SK-N-SH treated with all-trans-retinoic acid at 6 μM for 48 hours (cell line): ENCODE measurements around the gene RBM47.

Experiments used
- ATAC-seq: fragments of 200-7000 bp; cut with Tn5 transposase; 3 replicates; pipeline ENCODE4 v1.9.1; 2020; ENCODE audit warnings: mild to moderate bottlenecking, moderate library complexity
- ARNTL ChIP-seq: fragments of 450-650 bp; formaldehyde crosslinking; IDR thresholded peaks from 2 replicates; pipeline ENCODE4 v1.5.0; 2020; ENCODE audit warnings: low read depth, mild to moderate bottlenecking, moderate library complexity, borderline replicate concordance
- BACH2 ChIP-seq: fragments of 250-450 bp; sonication (Bioruptor Pico); IDR thresholded peaks from 2 replicates; pipeline ENCODE4 v1.9.0; 2021; ENCODE audit warnings: mild to moderate bottlenecking, borderline replicate concordance
- ESRRG ChIP-seq: fragments of 250-450 bp; sonication (Bioruptor Pico); IDR thresholded peaks from 2 replicates; pipeline ENCODE4 v1.6.1; 2021; ENCODE audit warnings: mild to moderate bottlenecking
- OSR1 ChIP-seq: fragments of 250-450 bp; sonication (Bioruptor Pico); IDR thresholded peaks from 2 replicates; pipeline ENCODE4 v1.8.0; 2022; ENCODE audit warnings: moderate library complexity, mild to moderate bottlenecking, inconsistent platforms
- PATZ1 ChIP-seq: fragments of 250-450 bp; sonication (Bioruptor Pico); IDR thresholded peaks from 2 replicates; pipeline ENCODE4 v1.8.0; 2020; ENCODE audit warnings: mild to moderate bottlenecking, moderate library complexity, borderline replicate concordance
- POU6F1 ChIP-seq: fragments of 250-450 bp; sonication (Bioruptor Pico); IDR thresholded peaks from 2 replicates; pipeline ENCODE4 v1.8.0; 2021; ENCODE audit warnings: low read depth, mild to moderate bottlenecking, moderate library complexity, borderline replicate concordance
- PPARA ChIP-seq: fragments of 250-450 bp; sonication (Bioruptor Pico); IDR thresholded peaks from 2 replicates; pipeline ENCODE4 v1.5.0; 2020; ENCODE audit warnings: mild to moderate bottlenecking, borderline replicate concordance
- RARB ChIP-seq: fragments of 250-450 bp; sonication (Bioruptor Pico); IDR thresholded peaks from 2 replicates; pipeline ENCODE4 v1.8.0; 2021; ENCODE audit warnings: mild to moderate bottlenecking, moderate library complexity
- SNAI2 ChIP-seq: fragments of 250-450 bp; sonication (Bioruptor Pico); IDR thresholded peaks from 2 replicates; pipeline ENCODE4 v1.5.0; 2020; ENCODE audit warnings: mild to moderate bottlenecking, moderate library complexity
- TCF4 ChIP-seq: fragments of 250-450 bp; sonication (Bioruptor Pico); IDR thresholded peaks from 2 replicates; pipeline ENCODE4 v1.8.0; 2021; ENCODE audit warnings: mild to moderate bottlenecking, moderate library complexity, borderline replicate concordance
- TOX ChIP-seq: fragments of 250-450 bp; sonication (Bioruptor Pico); IDR thresholded peaks from 2 replicates; pipeline ENCODE4 v1.8.0; 2021; ENCODE audit warnings: mild to moderate bottlenecking, moderate library complexity, borderline replicate concordance
- TSHZ2 ChIP-seq: fragments of 250-450 bp; sonication (Bioruptor Pico); IDR thresholded peaks from 2 replicates; pipeline ENCODE4 v1.5.0; 2020; ENCODE audit warnings: mild to moderate bottlenecking, moderate library complexity
- ZC3H10 ChIP-seq: fragments of 250-450 bp; sonication (Bioruptor Pico); IDR thresholded peaks from 2 replicates; pipeline ENCODE4 v1.5.1; 2021; ENCODE audit warnings: mild to moderate bottlenecking, moderate library complexity
- ZFP3 ChIP-seq: fragments of 250-450 bp; sonication (Bioruptor Pico); IDR thresholded peaks from 2 replicates; pipeline ENCODE4 v1.5.0; 2020; ENCODE audit warnings: mild to moderate bottlenecking, moderate library complexity
- ZFP30 ChIP-seq: fragments of 450-650 bp; formaldehyde crosslinking; IDR thresholded peaks from 2 replicates; pipeline ENCODE4 v1.5.0; 2022; ENCODE audit warnings: mild to moderate bottlenecking, moderate library complexity
- ZNF565 ChIP-seq: fragments of 450-650 bp; formaldehyde crosslinking; conservative IDR thresholded peaks from 2 replicates; pipeline ENCODE4 v1.5.0; 2020; ENCODE audit warnings: low read depth, mild to moderate bottlenecking, moderate library complexity
- ZNF8 ChIP-seq: fragments of 450-650 bp; formaldehyde crosslinking; IDR thresholded peaks from 2 replicates; pipeline ENCODE4 v1.5.0; 2020; ENCODE audit warnings: mild to moderate bottlenecking, moderate library complexity

RBM47 gene

GRCh38 chr4:40419231-40419912 is 210.3 kb downstream of the RBM47 start:
- TF ChIP-seq SNAI2 (CRISPR knock-in tag) = no peak
- TF ChIP-seq TOX = no peak
- TF ChIP-seq POU6F1 (CRISPR knock-in tag) = no peak
- TF ChIP-seq ZC3H10 (CRISPR knock-in tag) = no peak
- TF ChIP-seq, all 23 proteins: peak for 0
- ATAC-seq = no peak

- ATAC-seq = no peak
- no peak for TF ChIP-seq ARNTL (CRISPR knock-in tag)
- no peak for TF ChIP-seq ESRRG (CRISPR knock-in tag)
- TF ChIP-seq RARB (CRISPR knock-in tag) = no peak
- no peak for TF ChIP-seq OSR1 (CRISPR knock-in tag)
- no peak for TF ChIP-seq TCF4 (CRISPR knock-in tag)
- no peak for TF ChIP-seq PPARA (CRISPR knock-in tag)
- no peak for TF ChIP-seq SNAI2 (CRISPR knock-in tag)
- no peak for TF ChIP-seq BACH2 (CRISPR knock-in tag)
- TF ChIP-seq ZNF565 = no peak
- no peak for TF ChIP-seq POU6F1 (CRISPR knock-in tag)
- TF ChIP-seq, all 23 proteins: peak for 0
Measured at GRCh38 chr4:40418430-40419230, 211.0 kb downstream of the RBM47 start.

- TF ChIP-seq PPARA (CRISPR knock-in tag) (no peak), ZFP3 (CRISPR knock-in tag) (no peak), ZNF8 (CRISPR knock-in tag) (no peak), TOX (no peak), ZFP30 (CRISPR knock-in tag) (no peak), POU6F1 (CRISPR knock-in tag) (no peak), PATZ1 (CRISPR knock-in tag) (no peak), TSHZ2 (CRISPR knock-in tag) (no peak), RARB (CRISPR knock-in tag) (no peak), ZNF565 (no peak)
Measured at GRCh38 chr4:40417941-40418340, 211.7 kb downstream of the RBM47 start.

More at GRCh38 chr4:40417941-40418340, 211.7 kb downstream of the RBM47 start:
- ATAC-seq = no peak
